ENCODE data around the gene VCAN. TPM values are rescaled to one million over a fixed set of nuclear protein-coding genes. Genes with fewer than 3 reads are reported as not detected.

VCAN gene
- total RNA-seq, result 10.4 and 26.8 TPM in 2 replicates

DNA sequence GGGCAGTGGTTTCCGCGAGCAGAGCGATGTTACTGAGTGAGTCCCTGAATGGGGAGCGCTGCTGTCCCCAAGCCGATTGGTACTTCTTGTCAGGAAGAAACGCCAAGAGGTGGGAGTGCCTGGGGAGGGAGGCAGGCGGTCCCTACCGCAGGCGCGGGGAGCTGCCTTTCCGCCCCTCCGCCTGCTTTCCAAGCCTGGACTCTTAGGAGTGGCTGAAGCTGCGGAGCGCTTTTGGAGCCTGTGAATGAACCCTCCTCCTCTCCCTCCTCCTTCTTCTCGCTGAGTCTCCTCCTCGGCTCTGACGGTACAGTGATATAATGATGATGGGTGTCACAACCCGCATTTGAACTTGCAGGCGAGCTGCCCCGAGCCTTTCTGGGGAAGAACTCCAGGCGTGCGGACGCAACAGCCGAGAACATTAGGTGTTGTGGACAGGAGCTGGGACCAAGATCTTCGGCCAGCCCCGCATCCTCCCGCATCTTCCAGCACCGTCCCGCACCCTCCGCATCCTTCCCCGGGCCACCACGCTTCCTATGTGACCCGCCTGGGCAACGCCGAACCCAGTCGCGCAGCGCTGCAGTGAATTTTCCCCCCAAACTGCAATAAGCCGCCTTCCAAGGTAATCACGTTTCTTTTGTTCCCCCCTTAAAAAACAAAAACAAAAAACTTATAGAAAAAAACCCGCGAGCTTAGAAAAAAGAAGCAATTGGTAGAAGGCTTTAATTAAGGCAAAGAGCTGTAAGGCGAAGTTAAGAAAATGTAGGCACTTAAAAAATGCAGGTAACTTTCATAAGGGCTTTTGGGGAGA, at the start of gene VCAN:
VCAN (plus strand) TSS at position 340 of the 808 bp plus-strand sequence. CDS start 11,775 bp downstream, outside the sequence.

Other genes with a start within 250 kb of the VCAN start
- gene HAPLN1, start 249.1 kb downstream of the VCAN start, total RNA-seq, result under 0.01 TPM in 1 of 2 replicates, not detected in the other

Data from vein endothelial cell (primary cell).